Body of pancreas (tissue), 4 donors: Measurements from ENCODE around the gene MGAM2. TPM values are rescaled to one million over a fixed set of nuclear protein-coding genes. Genes with fewer than 3 reads are reported as not detected.

ENCODE experiments used
- ATAC-seq: fragments of 150-250 bp; one replicate; pipeline ENCODE4 v1.9.1; 2016
- DNase-seq, 4 donors: peaks; one replicate each; pipeline ENCODE4 v3.0.0-alpha.2; 2019
- H3K27ac ChIP-seq, 4 donors: fragments of 200-600 bp; sonication (generic); 1 replicate in 3 of 4; 2 replicates in 1 of 4; pipeline versions ENCODE4 v1.5.1 to v1.6.1; 2016 to 2019; ENCODE audit warnings: mild to moderate bottlenecking in 1 of 4, mixed read lengths in 1 of 4, moderate library complexity in 1 of 4
- H3K27me3 ChIP-seq, 2 donors: fragments of 200-600 bp; sonication (generic); one replicate each; pipeline ENCODE4 v1.6.0; 2016; ENCODE audit warnings: mild to moderate bottlenecking in 1 of 2
- H3K36me3 ChIP-seq, 2 donors: fragments of 200-600 bp; sonication (generic); replicated peaks in 1 of 2; 2 replicates each; pipeline ENCODE4 v1.5.1; 2016; ENCODE audit warnings: low read depth in 2 of 2; ENCODE audit not compliant: insufficient read depth in 1 of 2
- H3K4me1 ChIP-seq: fragments of 200-600 bp; sonication (generic); one replicate; pipeline ENCODE4 v1.6.0; 2016
- H3K4me3 ChIP-seq, 2 donors: fragments of 200-600 bp; sonication (generic); 1 replicate in 1 of 2; 2 replicates in 1 of 2; pipeline ENCODE4 v1.5.1; 2016 to 2019
- H3K9me3 ChIP-seq, 3 donors: fragments of 200-600 bp; sonication (generic); 1 replicate in 2 of 3; 2 replicates in 1 of 3; pipeline ENCODE4 v1.5.1; 2016
- CTCF ChIP-seq, 7 experiments: fragments of 450-650 bp in 4 of 7; fragments of 200-600 bp in 3 of 7; sonication (generic) in 3 of 7; IDR thresholded peaks; one replicate each; pipeline ENCODE4 v1.5.1; 2016 to 2019; ENCODE audit warnings: antibody characterized with exemption in 7 of 7
- POLR2A ChIP-seq, 3 donors: fragments of 450-650 bp; IDR thresholded peaks; one replicate each; pipeline ENCODE4 v1.6.1; 2016; ENCODE audit warnings: antibody characterized with exemption in 3 of 3, mild to moderate bottlenecking in 2 of 3
- WGBS, 2 donors: methylation state at CpG; one replicate each; pipeline ENCODE4 v1.1.5; 2017; 5-methylcytosine and 5-hydroxymethylcytosine counted together
- intact Hi-C: fragments of 100-400 bp; cut with DNase I; formaldehyde crosslinking; loops from one replicate; pipeline ENCODE4 v1.15.1; 2023
- total RNA-seq, 2 donors: library from RNA; depleted of rRNA; stranded (reverse); fragments of >200 nt; gene quantifications; one replicate each; pipeline ENCODE4 v1.1.0, GENCODE V29; 2016

MGAM2 gene
- total RNA-seq, 2 donors from 2014 or later: 9.3 to 10.9 TPM

- DNase-seq (no peak), ATAC-seq (peak; percentile 49)
- Histone ChIP-seq H3K4me3 (no peak overlapping the region), H3K36me3 (no peaks in the 10 kb centered on the region), H3K9me3 (no peaks in the 10 kb centered on the region), H3K27ac (peak overlapping the region in 3 of 4 donors; percentile 39 to 64 (median 58)), H3K27me3 (no peaks in the 10 kb centered on the region), H3K4me1 (peaks cover 8% of the 10 kb centered on the region)
- 46 to 53% methylated on average over 1 of the region's 1 CpG for WGBS, 2 donors
- TF ChIP-seq POLR2A (IDR thresholded peaks at IDR 0.05) (no peak), CTCF (IDR thresholded peaks at IDR 0.05) (no peak)
- intact Hi-C loops: no loop called here
These were observed 568 bp downstream of the MGAM2 start for GRCh38 chr7:142112086-142112485.

- TF ChIP-seq CTCF (IDR thresholded peaks at IDR 0.05) (no peak), POLR2A (IDR thresholded peaks at IDR 0.05) (peak in 1 of 3 donors; percentile 24)
- DNase-seq (peak in 3 of 4 donors; percentile 12 to 38 (median 19)), ATAC-seq (peak; percentile 68)
- Histone ChIP-seq H3K36me3 (no peaks in the 10 kb centered on the region), H3K4me3 (no peak overlapping the region), H3K9me3 (no peaks in the 10 kb centered on the region), H3K27ac (peak overlapping the region in 3 of 4 donors; percentile 48 to 64 (median 55)), H3K4me1 (peaks cover 7% of the 10 kb centered on the region), H3K27me3 (no peaks in the 10 kb centered on the region)
- 39% methylated on average over 3 of the region's 3 CpGs for WGBS, 2 donors
- intact Hi-C loops: no loop called here
These were observed 2.7 kb downstream of the MGAM2 start for GRCh38 chr7:142114207-142114606.

GRCh38 chr7:142120524-142120923, 9.0 kb downstream of the MGAM2 start:
- Histone ChIP-seq H3K4me1 (no peaks in the 10 kb centered on the region), H3K4me3 (no peak overlapping the region), H3K36me3 (no peaks in the 10 kb centered on the region), H3K9me3 (no peaks in the 10 kb centered on the region), H3K27me3 (no peaks in the 10 kb centered on the region), H3K27ac (no peak overlapping the region)
- DNase-seq (no peak), ATAC-seq (no peak)
- intact Hi-C loops: no loop called here
- 56 to 61% methylated on average over 4 of the region's 4 CpGs for WGBS, 2 donors
- TF ChIP-seq CTCF (IDR thresholded peaks at IDR 0.05) (no peak), POLR2A (IDR thresholded peaks at IDR 0.05) (no peak)

GRCh38 chr7:142123184-142123583, 11.7 kb downstream of the MGAM2 start:
- no peaks in the 10 kb centered on the region for H3K4me1 ChIP-seq
- TF ChIP-seq CTCF (IDR thresholded peaks at IDR 0.05): no peak
- H3K36me3 ChIP-seq: no peaks in the 10 kb centered on the region
- WGBS, 2 donors: 92 to 96% methylated on average over 3 of the region's 3 CpGs
- no peaks in the 10 kb centered on the region for H3K27me3 ChIP-seq
- intact Hi-C loops: no loop called here
- H3K9me3 ChIP-seq: no peaks in the 10 kb centered on the region
- no peak overlapping the region for H3K4me3 ChIP-seq
- no peak overlapping the region for H3K27ac ChIP-seq
- DNase-seq (no peak), ATAC-seq (no peak)

GRCh38 chr7:142125256-142125955, 13.9 kb downstream of the MGAM2 start:
- H3K4me3 ChIP-seq: no peak overlapping the region
- H3K36me3 ChIP-seq: no peaks in the 10 kb centered on the region
- intact Hi-C loops: no loop called here
- no peaks in the 10 kb centered on the region for H3K27me3 ChIP-seq
- no peak overlapping the region for H3K27ac ChIP-seq
- TF ChIP-seq CTCF (IDR thresholded peaks at IDR 0.05) (no peak), POLR2A (IDR thresholded peaks at IDR 0.05) (no peak)
- 81 to 82% methylated on average over 1 of the region's 1 CpG for WGBS, 2 donors
- no peaks in the 10 kb centered on the region for H3K9me3 ChIP-seq
- no peak for ATAC-seq
- no peak for DNase-seq
- no peaks in the 10 kb centered on the region for H3K4me1 ChIP-seq
